ACHN (cell line): ENCODE measurements around the gene FAM13C.

Experiments used
- DNase-seq: peaks from one replicate; pipeline ENCODE4 v3.0.0-alpha.2; 2015
- in situ Hi-C: cut with HindIII; loops from 2 replicates; pipeline ENCODE4 v1.10.0; 2017; ENCODE audit warnings: low sequenced_read_pairs, low pct_ligation_motif_present, low pct_unique_long_range_greater_than_20kb

FAM13C gene

DNA sequence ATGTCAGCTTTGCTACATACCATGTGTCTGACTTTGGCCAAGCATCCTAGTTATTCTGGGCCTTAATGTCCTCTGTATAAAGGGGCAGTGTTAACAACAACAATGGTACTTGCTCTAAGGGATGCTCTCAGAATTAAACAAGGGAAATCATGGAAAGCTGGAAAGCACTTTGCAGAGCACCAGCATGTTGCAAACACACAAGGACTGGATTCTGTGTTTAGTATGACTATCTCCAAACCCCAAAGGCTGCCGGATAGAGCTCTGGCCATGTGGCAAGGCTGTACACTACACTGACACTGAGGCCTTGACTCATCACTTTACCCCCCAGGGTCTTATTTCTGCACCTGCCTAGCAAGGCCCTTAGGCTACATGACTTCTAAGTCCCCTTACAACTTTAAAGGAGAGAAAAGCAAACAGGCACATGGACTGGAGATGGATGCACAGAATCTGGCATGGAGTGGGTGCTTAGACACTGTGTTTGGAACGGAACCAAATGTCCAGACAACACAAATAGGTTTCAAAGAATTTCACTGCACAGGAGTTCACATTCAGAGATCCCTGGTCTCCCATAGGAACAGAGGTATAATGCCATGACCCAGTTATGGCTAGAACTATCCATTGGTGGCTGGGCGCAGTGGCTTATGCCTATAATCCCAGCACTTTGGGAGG lies 74.6 kb downstream of the FAM13C start:
- no peak for DNase-seq
- in situ Hi-C loops = no loop called here

DNA sequence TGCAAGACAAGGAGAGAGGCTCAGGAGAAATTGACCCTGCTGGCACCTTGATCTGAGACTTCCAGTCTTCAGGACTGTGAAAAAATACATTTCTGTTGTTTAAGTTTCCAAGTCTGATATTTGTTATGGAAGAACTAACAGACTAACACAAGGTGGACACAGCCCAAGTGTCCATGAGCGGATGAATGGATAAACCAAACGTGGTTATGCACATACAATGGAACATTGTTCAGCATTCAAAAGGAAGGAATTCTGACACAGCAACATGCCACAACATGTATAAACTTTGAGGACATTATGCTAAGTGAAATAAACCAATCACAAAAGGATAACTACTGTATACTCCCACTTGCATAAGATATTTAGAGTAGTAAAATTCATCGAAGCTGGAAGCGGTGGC lies 76.5 kb downstream of the FAM13C start:
- in situ Hi-C loops = no loop called here
- DNase-seq = no peak

DNA sequence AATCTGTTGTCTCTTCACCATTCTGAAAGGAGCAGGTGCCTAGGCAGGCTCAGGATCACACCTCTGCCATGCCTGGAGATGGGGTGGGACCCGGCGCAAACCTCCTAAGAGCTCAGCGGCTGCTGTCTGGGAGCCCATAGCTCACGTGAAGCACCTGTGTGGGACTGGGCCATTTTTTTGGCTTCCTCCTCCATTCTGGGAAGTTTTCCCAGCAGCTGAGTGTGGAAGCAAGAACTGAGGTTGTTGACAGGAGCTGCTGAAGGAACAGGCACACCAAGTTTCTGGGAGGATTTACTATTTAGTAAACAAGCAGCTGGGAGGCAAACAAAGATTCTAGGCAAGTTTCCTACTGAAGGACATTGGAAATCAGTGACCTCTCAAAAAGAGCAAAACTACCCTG lies 77.3 kb downstream of the FAM13C start:
- in situ Hi-C loops = no loop called here
- DNase-seq = no peak

DNA sequence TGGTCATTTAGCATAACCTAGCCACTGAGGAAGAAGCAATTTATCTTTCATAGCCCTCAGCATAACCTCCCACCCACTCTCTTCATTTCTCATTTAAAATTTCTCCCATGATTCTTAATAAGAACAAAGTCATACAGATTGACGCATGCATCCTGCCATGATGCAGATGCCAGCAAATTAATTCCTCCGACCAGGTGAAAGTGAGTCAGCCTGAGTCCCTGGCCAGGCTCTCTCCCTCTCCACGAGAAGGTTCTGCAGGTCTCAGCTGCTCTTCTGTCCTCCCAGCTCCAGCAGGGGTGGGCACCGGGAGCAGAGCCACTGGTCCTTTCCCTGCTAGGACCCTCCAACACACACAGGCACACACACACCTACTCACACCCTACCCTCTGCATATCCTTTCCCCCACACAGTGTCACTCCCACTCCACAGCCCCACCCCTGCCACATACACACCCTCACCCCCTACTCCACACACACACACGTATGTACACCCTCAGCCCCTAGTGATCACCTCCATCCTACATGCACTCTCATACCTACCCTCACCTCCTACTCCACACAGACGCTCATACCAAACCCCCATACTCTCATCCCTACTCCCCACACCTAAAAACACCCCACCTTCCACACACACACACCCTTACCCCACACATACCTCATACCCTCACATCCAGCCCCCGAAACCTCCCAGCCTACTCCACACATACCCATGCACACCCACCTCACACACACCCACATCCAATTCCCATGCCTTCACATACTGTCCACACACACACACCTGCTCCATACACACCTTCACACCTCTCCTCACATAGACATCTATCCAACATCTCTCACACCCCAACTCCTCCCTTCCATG lies 78.0 kb downstream of the FAM13C start:
- DNase-seq = no peak
- in situ Hi-C loops = no loop called here

DNA sequence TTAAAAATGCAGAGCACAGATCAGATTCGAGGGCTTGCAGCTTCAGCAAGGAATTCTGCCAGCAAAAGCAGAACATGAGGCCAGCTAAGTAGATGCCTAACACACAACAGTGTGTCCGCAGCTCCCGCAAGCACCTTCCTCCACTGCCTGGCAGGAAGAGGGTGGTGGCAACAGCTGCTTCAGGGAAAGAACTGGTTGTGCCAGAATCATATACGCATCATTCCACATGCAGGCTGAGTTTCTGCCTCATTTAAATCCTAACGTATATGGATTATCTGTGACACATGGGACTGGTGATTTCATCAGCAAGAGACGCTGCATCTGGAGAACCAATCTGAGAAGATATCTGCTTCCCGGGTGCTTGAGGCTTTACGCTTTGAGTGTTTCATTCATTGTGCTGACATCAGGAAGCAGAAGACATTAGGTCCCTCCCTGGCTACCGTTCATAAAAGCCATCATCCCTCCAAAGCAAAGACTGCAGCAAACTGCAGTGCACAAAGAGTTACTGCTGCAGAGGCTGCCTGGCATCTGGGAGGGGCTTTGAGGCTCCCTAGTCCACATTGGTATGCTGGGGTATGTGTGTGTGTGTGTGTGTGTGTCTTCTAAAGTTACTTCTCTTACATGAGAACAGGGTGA lies 78.8 kb downstream of the FAM13C start:
- in situ Hi-C loops = no loop called here

DNA sequence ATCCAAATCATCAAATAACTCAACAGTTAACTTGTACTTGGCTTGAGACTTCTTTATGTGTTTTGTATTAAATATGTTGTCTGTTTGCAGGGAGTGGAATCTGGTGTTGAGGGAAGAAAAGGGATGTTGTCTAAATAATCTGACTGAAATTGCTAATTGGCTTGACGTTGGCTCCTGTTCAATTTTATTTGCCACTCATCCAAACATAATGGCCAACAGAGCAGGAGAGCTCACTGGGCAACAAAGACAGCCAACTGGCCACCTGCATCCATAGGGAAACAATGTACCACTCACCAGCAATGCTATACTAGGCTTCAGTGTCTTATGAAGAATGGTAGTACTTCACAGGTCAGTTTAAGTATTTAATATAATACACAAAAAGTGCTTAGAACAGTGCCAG lies 80.5 kb downstream of the FAM13C start:
- in situ Hi-C loops = no loop called here

More for the DNA sequence above, 78.8 kb downstream of the FAM13C start:
- no peak for DNase-seq

DNA sequence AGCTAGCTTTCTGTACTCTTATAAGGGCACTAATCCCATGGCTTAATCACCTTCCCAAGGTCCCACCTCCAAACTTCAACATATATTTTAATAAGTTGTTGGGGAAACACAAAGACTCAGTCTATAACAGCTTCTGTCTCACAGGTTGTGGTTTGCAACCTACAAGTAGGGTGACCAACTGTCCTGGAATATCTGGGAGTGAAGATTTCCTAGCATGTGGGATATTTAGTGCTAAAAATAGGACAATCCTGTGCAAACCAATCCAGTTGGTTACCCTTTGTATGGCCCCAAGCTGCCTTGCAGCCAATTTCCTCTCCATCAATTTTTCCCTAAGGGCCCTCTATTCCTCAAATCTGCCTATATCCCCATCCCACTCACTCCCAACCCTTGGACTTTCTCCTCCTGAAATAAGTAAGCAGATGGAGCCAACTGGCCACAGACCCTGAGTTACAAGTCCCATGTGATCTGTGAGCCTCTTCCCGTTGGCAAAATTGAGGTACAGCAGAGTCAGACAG lies 82.3 kb downstream of the FAM13C start:
- in situ Hi-C loops = no loop called here

More for the DNA sequence above, 80.5 kb downstream of the FAM13C start:
- no peak for DNase-seq

DNA sequence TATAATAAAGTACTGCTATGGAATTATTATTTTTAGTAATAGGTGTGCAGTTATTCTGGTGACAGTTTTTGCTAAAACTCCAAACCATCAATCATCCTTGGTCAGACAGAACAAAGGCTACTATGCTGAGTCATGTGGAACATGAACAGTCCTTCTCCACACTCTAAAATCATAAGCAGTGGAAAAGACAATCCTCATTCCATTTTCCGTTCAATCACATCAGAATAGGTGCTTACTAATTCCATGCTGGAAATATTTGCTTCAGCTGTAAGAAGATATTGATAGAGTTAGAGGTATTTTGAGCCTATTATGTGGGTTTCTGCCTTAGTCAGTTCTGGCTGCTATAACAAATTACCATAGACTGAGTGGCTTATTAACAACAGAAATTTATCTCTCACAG lies 82.9 kb downstream of the FAM13C start:
- in situ Hi-C loops = no loop called here
- no peak for DNase-seq

More for the DNA sequence above, 82.3 kb downstream of the FAM13C start:
- DNase-seq = no peak

DNA sequence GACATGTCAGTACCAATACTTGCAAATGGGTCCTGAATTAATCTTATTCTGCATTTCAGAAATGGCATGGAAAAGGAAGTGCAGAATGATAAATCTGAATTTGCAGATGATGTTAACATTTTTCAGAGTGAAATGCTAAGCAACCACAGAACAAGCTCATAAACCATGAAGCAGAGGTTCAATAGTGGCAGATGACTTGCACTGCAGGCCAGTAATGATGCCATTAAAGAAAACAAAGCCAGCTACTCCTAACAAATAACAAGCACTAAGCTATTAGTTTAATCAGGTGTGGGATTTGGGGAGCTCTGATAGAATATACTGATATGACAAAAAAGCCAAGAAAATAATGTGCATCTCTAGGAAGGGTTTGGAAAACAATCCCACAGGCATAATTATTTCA lies 85.4 kb downstream of the FAM13C start:
- no peak for DNase-seq
- in situ Hi-C loops = no loop called here

DNA sequence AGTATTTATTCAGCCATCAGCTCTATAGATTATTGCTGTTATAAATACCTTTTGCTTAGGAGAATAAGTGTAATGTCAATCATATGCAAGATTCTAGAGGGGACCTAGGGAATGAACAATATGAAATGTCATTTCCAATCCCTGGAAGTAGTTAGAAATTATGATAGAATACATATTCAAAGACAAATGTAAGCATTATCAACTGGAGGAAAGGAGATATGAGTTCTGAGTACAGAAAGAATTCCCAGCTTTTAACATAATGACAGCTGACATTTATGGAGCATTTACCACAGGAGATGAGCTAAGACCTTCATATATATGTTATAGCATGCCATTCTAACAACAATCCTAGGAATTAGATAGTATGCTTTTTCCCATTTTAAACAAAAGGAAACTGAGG lies 86.2 kb downstream of the FAM13C start:
- no peak for DNase-seq
- in situ Hi-C loops = no loop called here

DNA sequence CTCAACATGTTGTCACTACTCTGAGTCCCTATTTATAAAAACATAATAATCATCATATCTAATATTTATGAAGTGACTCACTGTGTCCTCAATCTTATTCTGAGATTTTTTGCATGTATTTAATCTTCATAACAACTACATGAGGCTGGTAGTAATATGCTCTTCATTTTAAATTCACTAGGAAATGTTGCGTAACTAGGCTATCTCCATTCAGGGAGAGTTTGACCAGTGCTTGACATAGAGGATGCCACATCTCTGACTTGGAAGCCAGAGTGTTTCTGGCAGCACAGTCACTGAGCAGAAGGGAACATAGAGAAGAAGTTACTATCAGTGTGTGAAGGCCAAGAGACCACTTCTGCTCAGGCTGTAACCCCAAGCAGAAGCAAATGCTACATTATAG lies 88.9 kb downstream of the FAM13C start:
- no peak for DNase-seq
- in situ Hi-C loops = no loop called here

DNA sequence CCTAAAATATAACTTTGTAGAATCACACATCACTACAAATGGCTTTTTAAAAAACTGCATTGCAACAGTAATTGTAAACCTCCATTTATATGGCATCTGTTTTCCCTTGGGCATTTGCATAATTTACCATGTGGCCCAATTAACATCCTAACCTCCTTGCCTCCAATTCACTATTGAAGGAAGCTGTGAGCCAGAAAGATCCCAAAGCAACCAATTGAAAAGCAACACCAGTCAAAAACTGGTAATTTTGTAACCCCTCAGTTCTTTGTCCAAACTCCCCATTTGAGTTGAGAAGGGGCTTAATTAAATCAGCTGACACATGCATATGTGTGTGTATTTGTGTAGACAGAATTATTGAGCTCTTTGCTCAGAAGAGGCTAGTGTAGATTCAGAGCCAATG lies 90.3 kb downstream of the FAM13C start:
- DNase-seq = no peak
- in situ Hi-C loops = no loop called here

DNA sequence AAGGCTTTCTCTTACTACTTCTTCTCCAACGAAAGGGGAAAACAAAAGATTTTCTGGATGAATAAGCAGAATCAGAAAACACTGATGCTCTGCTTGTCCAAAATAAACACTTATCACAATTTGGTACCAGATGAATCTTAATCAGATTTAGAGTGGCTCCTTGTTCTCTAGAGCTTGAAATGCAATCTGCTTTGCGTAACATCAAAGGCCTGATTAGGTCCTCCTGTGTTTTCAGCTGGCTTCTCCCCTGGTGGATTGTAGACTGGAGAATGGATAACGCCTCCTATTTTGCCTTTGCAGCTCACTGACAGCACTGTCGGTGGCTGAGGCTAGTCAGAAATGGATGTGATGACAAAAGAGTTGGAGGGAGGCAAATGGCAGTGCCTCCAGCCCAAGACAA lies 91.2 kb downstream of the FAM13C start:
- DNase-seq = no peak
- in situ Hi-C loops = no loop called here

DNA sequence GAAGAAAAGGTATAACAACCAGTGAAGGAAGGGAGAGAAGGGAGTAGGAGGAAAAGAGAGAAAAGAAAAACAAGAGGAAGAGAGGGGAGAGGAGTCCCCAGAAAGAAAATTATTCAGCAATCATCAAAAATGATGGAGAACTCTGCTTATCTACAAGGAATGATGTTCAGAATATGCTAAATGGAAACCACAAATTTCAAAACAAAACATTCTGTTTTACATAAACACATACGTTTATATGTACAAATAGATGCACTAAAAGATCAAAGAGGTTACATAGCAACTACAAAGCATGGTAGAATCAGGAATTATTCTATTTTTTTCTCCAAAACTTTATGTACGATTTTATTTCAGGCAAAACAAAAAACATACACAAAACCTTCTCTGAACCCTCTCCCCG lies 91.9 kb downstream of the FAM13C start:
- DNase-seq = no peak
- in situ Hi-C loops = no loop called here

DNA sequence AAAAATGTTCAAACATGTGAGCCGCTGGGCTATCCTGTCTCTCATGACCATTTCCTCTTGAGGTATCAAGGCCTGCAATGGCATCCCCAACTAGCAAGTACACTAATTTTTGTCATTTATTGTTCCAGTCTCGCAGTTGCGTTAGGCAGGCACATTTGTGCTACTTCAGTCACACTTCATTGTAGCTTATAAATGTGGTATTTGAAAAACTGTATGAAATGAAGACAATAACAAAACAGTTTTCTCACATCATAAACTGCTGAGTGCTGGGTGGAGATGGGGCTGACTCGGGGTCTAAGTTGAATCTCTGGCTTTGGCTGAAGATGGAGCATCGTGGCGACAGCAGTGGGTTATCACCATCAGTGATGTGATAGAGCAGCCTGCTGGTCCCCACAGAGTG lies 92.7 kb downstream of the FAM13C start:
- no peak for DNase-seq
- in situ Hi-C loops = no loop called here

DNA sequence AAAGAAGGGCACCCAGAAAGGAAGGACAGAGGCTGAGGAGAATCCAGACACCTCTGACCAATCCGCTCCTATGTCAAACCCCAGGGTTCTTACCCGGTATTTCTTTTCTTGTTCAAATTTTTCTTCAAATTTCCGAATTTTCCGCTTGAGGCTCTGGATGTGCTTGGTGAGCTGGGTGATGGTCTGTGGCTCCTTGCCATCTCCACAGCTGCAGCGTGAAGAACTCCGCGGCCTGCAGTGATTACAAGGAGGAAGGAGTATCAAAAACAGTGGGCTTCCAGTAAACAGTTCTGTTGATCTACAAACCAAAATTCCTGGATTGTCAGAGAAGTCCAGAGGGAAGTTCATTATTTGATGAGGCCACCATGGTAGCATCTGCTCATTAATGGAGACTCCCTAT lies 93.9 kb downstream of the FAM13C start:
- in situ Hi-C loops = no loop called here
- DNase-seq = no peak

DNA sequence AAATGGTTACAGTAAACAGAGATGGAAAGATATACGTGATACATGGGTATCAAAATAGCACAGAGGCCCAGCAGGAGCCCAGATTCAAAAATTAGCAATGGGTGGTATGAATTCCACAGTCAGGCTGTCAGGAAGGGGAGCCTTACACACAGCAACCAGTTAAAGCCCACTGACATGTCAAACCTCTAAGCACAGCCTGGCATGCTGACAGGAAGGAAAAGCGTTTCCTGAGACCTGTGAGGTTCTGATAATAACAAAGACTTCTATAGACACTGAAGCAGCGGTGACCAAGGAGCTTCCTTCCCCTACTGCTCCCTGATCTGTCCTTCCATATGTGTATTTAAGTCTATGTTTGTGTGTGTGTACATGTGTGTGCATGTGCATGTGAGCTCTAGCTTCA lies 96.0 kb downstream of the FAM13C start:
- in situ Hi-C loops = no loop called here
- DNase-seq = no peak

DNA sequence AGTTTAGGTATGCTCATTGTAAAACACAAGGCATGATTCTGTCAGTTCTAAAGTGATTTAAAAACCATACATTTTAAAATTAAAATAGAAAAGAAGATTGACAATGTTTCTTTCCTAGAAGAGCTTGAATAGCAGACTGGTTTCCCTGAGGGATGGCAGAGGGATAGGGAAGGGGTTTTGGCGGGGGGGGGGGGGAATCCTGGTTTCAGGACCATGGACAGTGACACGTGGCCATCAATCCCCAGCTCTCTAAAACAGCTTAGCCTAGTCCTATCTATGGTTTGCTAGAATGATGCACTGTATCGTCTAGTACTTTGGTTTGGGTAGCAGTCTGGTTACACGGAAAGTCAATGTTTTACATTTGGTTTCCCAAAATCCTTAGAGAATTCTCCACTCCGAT lies 97.2 kb downstream of the FAM13C start:
- DNase-seq = no peak
- in situ Hi-C loops = no loop called here

DNA sequence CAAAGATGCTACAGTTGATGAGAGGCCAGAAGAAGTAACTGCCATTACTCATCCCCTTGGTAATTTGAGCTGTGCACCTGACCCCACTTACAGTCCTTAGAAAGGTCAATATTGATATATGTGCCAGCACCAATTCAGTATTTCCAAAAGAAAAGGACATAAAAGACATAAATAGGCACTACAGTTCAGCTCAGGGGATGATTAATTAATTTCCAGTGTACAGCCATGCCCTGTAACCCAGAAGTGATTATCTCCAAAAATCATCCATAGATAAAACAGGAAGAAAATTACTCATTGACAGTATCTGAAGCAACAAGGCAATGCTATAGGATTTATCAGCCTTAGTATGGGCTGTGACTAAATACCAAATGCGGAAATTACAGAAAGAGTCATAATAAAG lies 103.5 kb downstream of the FAM13C start:
- no peak for DNase-seq
- in situ Hi-C loops = no loop called here
